ENCODE measurements around the gene TMEM167B. TPM values are rescaled to one million over a fixed set of nuclear protein-coding genes. Genes with fewer than 3 reads are reported as not detected.

The TMEM167B gene
- total and polyA plus RNA-seq, 2 of the 8 experiments (the other 6 are each of a cell fraction or from before 2014, with no cell fraction given) = 3.6 to 14.8 TPM

Small RNA genes lying within 50 kb of the gene (small RNA-seq; reads per million reads assigned to genes)
- not detected for gene AL356488.2 (ENCODE audit: insufficient read depth)

Other genes with a start within 250 kb of the TMEM167B start
- not detected in 2 replicates for gene AKNAD1, start 233.7 kb upstream of the TMEM167B start, total RNA-seq (2021; fragmentation: NEBNext Ultra II Directional; extraction: Animal tissue kit (Norgen Biotek cat#: 25700))
- gene AKNAD1, start 233.7 kb upstream of the TMEM167B start, polyA plus RNA-seq (2011; rRNA removed) = not detected in 2 replicates
- 10.3 and 12.7 TPM in 2 replicates for gene GPSM2, start 213.8 kb upstream of the TMEM167B start, total RNA-seq (2021; fragmentation: NEBNext Ultra II Directional; extraction: Animal tissue kit (Norgen Biotek cat#: 25700))
- gene GPSM2, start 213.8 kb upstream of the TMEM167B start, polyA plus RNA-seq (2011; rRNA removed) = 3.3 and 6.5 TPM in 2 replicates
- gene CLCC1, start 127.3 kb upstream of the TMEM167B start, total RNA-seq (2021; fragmentation: NEBNext Ultra II Directional; extraction: Animal tissue kit (Norgen Biotek cat#: 25700)) = 20.6 and 23.8 TPM in 2 replicates
- 5.2 and 8.1 TPM in 2 replicates for gene CLCC1, start 127.3 kb upstream of the TMEM167B start, polyA plus RNA-seq (2011; rRNA removed)
- gene WDR47, start 48.7 kb upstream of the TMEM167B start, total RNA-seq (2021; fragmentation: NEBNext Ultra II Directional; extraction: Animal tissue kit (Norgen Biotek cat#: 25700)) = 6.7 and 7.2 TPM in 2 replicates
- 1.2 and 1.9 TPM in 2 replicates for gene WDR47, start 48.7 kb upstream of the TMEM167B start, polyA plus RNA-seq (2011; rRNA removed)
- 41.5 and 41.7 TPM in 2 replicates for gene TAF13, start 14.8 kb upstream of the TMEM167B start, total RNA-seq (2021; fragmentation: NEBNext Ultra II Directional; extraction: Animal tissue kit (Norgen Biotek cat#: 25700))
- gene TAF13, start 14.8 kb upstream of the TMEM167B start, polyA plus RNA-seq (2011; rRNA removed) = 5.6 and 13.1 TPM in 2 replicates
- gene ELAPOR1, start 23.4 kb downstream of the TMEM167B start, total RNA-seq (2021; fragmentation: NEBNext Ultra II Directional; extraction: Animal tissue kit (Norgen Biotek cat#: 25700)) = 1.2 TPM in 2 replicates
- 2.5 and 3.1 TPM in 2 replicates for gene ELAPOR1, start 23.4 kb downstream of the TMEM167B start, polyA plus RNA-seq (2011; rRNA removed)
- 136 and 146 TPM in 2 replicates for gene SARS1, start 123.2 kb downstream of the TMEM167B start, total RNA-seq (2021; fragmentation: NEBNext Ultra II Directional; extraction: Animal tissue kit (Norgen Biotek cat#: 25700))
- gene SARS1, start 123.2 kb downstream of the TMEM167B start, polyA plus RNA-seq (2011; rRNA removed) = 83.1 and 97.1 TPM in 2 replicates
- gene CELSR2, start 158.8 kb downstream of the TMEM167B start, total RNA-seq (2021; fragmentation: NEBNext Ultra II Directional; extraction: Animal tissue kit (Norgen Biotek cat#: 25700)) = 27.7 and 28.0 TPM in 2 replicates
- gene CELSR2, start 158.8 kb downstream of the TMEM167B start, polyA plus RNA-seq (2011; rRNA removed) = 12.0 and 25.9 TPM in 2 replicates
- gene PSRC1, start 192.4 kb downstream of the TMEM167B start, total RNA-seq (2021; fragmentation: NEBNext Ultra II Directional; extraction: Animal tissue kit (Norgen Biotek cat#: 25700)) = 67.3 and 69.6 TPM in 2 replicates
- gene PSRC1, start 192.4 kb downstream of the TMEM167B start, polyA plus RNA-seq (2011; rRNA removed) = 56.1 and 83.3 TPM in 2 replicates
- 0.30 TPM in 1 of 2 replicates, not detected in the other for gene MYBPHL, start 216.2 kb downstream of the TMEM167B start, total RNA-seq (2021; fragmentation: NEBNext Ultra II Directional; extraction: Animal tissue kit (Norgen Biotek cat#: 25700))
- 0.24 and 0.58 TPM in 2 replicates for gene MYBPHL, start 216.2 kb downstream of the TMEM167B start, polyA plus RNA-seq (2011; rRNA removed)

Data from H1 (cell line).